Smooth muscle cell (in vitro differentiated cells): ENCODE results near the gene CNOT4. TPM values are rescaled to one million over a fixed set of nuclear protein-coding genes. Genes with fewer than 3 reads are reported as not detected.

Experiments used
- DNase-seq: peaks from one replicate; lab custom pipeline; 2025; ENCODE audit not compliant: unreplicated experiment; lab: John Stamatoyannopoulos, UW
- H2AFZ ChIP-seq: fragments of 200-600 bp; sonication (generic); 2 replicates; pipeline ENCODE4 v1.6.0; 2016; ENCODE audit warnings: antibody characterized with exemption, low read depth, mild to moderate bottlenecking
- H3F3A ChIP-seq: fragments of 200-600 bp; sonication (generic); 2 replicates; pipeline ENCODE4 v1.6.0; 2017; ENCODE audit warnings: antibody characterized with exemption, low read depth
- H3K27ac ChIP-seq: fragments of 200-600 bp; sonication (generic); 2 replicates; pipeline ENCODE4 v1.5.1; 2016; ENCODE audit warnings: low read depth, mild to moderate bottlenecking
- H3K27me3 ChIP-seq: fragments of 200-600 bp; sonication (generic); 2 replicates; pipeline ENCODE4 v1.6.1; 2016; ENCODE audit warnings: low read depth, mild to moderate bottlenecking
- H3K36me3 ChIP-seq: fragments of 200-600 bp; sonication (generic); 2 replicates; pipeline ENCODE4 v1.5.1; 2016; ENCODE audit warnings: low read depth
- H3K4me1 ChIP-seq: fragments of 200-600 bp; sonication (generic); 2 replicates; pipeline ENCODE4 v1.5.1; 2016; ENCODE audit warnings: low read depth
- H3K4me2 ChIP-seq: fragments of 200-600 bp; sonication (generic); 2 replicates; pipeline ENCODE4 v1.6.0; 2016; ENCODE audit warnings: mild to moderate bottlenecking
- H3K4me3 ChIP-seq: fragments of 200-600 bp; sonication (generic); 2 replicates; pipeline ENCODE4 v1.5.1; 2016; ENCODE audit warnings: mild to moderate bottlenecking
- H3K79me2 ChIP-seq: fragments of 200-600 bp; sonication (generic); 2 replicates; pipeline ENCODE4 v1.6.0; 2016; ENCODE audit warnings: low read depth, mild to moderate bottlenecking
- H3K9ac ChIP-seq: fragments of 200-600 bp; sonication (generic); 2 replicates; pipeline ENCODE4 v1.6.0; 2016; ENCODE audit warnings: low read depth
- H3K9me3 ChIP-seq: fragments of 200-600 bp; sonication (generic); replicated peaks from 2 replicates; pipeline ENCODE4 v1.5.1; 2016; ENCODE audit warnings: low read depth
- H4K20me1 ChIP-seq: fragments of 200-600 bp; sonication (generic); 2 replicates; pipeline ENCODE4 v1.6.0; 2016; ENCODE audit warnings: low read depth
- WGBS: methylation state at CpG from one replicate; pipeline ENCODE4 v1.1.7; 2016; ENCODE audit warnings: low lambda C conversion rate; 5-methylcytosine and 5-hydroxymethylcytosine counted together
- polyA plus RNA-seq: library from polyadenylated mRNA; unstranded; fragments of >200 nt; fragmentation: Nextera tagmentation; extraction: Ambion mirVana; gene quantifications from 2 replicates; pipeline ENCODE4 v1.2.1, GENCODE V29; 2016
- total RNA-seq: library from RNA; depleted of rRNA; stranded (reverse); fragments of >200 nt; gene quantifications from 2 replicates; pipeline ENCODE4 v1.2.3, GENCODE V29; 2014
- TF ChIP-seq, protein P1 (sequence below): fragments of 200-600 bp; sonication (generic); IDR thresholded peaks from 2 replicates; pipeline ENCODE4 v1.5.1; 2017; ENCODE audit warnings: borderline replicate concordance, mild to moderate bottlenecking, antibody characterized with exemption; ENCODE audit not compliant: insufficient read depth, poor library complexity, severe bottlenecking

Gene CNOT4
- total and polyA plus RNA-seq, 2 experiments from 2014 or later = 15.8 to 22.9 TPM

- Histone ChIP-seq H3K36me3 (no peaks in the 10 kb centered on the region), H3F3A (no peaks in the 10 kb centered on the region), H3K4me2 (no peak overlapping the region), H3K79me2 (no peaks in the 10 kb centered on the region), H3K27me3 (no peaks in the 10 kb centered on the region), H3K9ac (no peak overlapping the region), H2AFZ (no peak overlapping the region), H4K20me1 (peaks cover 13% of the 10 kb centered on the region), H3K27ac (no peak overlapping the region), H3K4me3 (no peak overlapping the region), H3K9me3 (no peaks in the 10 kb centered on the region), H3K4me1 (no peaks in the 10 kb centered on the region)
- TF ChIP-seq, protein P1, sequence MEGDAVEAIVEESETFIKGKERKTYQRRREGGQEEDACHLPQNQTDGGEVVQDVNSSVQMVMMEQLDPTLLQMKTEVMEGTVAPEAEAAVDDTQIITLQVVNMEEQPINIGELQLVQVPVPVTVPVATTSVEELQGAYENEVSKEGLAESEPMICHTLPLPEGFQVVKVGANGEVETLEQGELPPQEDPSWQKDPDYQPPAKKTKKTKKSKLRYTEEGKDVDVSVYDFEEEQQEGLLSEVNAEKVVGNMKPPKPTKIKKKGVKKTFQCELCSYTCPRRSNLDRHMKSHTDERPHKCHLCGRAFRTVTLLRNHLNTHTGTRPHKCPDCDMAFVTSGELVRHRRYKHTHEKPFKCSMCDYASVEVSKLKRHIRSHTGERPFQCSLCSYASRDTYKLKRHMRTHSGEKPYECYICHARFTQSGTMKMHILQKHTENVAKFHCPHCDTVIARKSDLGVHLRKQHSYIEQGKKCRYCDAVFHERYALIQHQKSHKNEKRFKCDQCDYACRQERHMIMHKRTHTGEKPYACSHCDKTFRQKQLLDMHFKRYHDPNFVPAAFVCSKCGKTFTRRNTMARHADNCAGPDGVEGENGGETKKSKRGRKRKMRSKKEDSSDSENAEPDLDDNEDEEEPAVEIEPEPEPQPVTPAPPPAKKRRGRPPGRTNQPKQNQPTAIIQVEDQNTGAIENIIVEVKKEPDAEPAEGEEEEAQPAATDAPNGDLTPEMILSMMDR = no peak
- 99% methylated on average over 2 of the region's 2 CpGs for WGBS
- no peak for DNase-seq
Observed at GRCh38 chr7:135409845-135410542, 99.9 kb downstream of the CNOT4 start.

- Histone ChIP-seq H3K4me2 (no peak overlapping the region), H3K9ac (no peak overlapping the region), H3K36me3 (no peaks in the 10 kb centered on the region), H3K79me2 (no peaks in the 10 kb centered on the region), H3K4me3 (no peak overlapping the region), H4K20me1 (peaks cover 3% of the 10 kb centered on the region), H3F3A (no peaks in the 10 kb centered on the region), H3K4me1 (no peaks in the 10 kb centered on the region), H3K27me3 (no peaks in the 10 kb centered on the region), H3K27ac (no peak overlapping the region), H2AFZ (no peak overlapping the region), H3K9me3 (no peaks in the 10 kb centered on the region)
- TF ChIP-seq, protein P1 = no peak
- no peak for DNase-seq
Observed at GRCh38 chr7:135407884-135408283, 102.0 kb downstream of the CNOT4 start.

- Histone ChIP-seq H3K36me3 (no peaks in the 10 kb centered on the region), H3K27me3 (no peaks in the 10 kb centered on the region), H4K20me1 (peaks cover 3% of the 10 kb centered on the region), H3K4me3 (no peak overlapping the region), H3K79me2 (no peaks in the 10 kb centered on the region), H3K9me3 (no peaks in the 10 kb centered on the region), H3F3A (no peaks in the 10 kb centered on the region), H3K9ac (no peak overlapping the region), H3K27ac (no peak overlapping the region), H3K4me1 (no peaks in the 10 kb centered on the region), H2AFZ (no peak overlapping the region), H3K4me2 (no peak overlapping the region)
- 92% methylated on average over 3 of the region's 3 CpGs for WGBS
- no peak for DNase-seq
- TF ChIP-seq, protein P1 = no peak
Observed at GRCh38 chr7:135406918-135407317, 103.0 kb downstream of the CNOT4 start.

- DNase-seq = no peak
- H3K27me3 ChIP-seq = no peaks in the 10 kb centered on the region
Observed at GRCh38 chr7:135405969-135406368, 103.9 kb downstream of the CNOT4 start.

More at GRCh38 chr7:135405969-135406368, 103.9 kb downstream of the CNOT4 start:
- Histone ChIP-seq H3F3A (no peaks in the 10 kb centered on the region), H3K79me2 (no peaks in the 10 kb centered on the region), H4K20me1 (peaks cover 7% of the 10 kb centered on the region), H3K36me3 (no peaks in the 10 kb centered on the region), H3K9me3 (no peaks in the 10 kb centered on the region), H3K4me2 (no peak overlapping the region), H3K9ac (no peak overlapping the region), H3K27ac (no peak overlapping the region), H3K4me3 (no peak overlapping the region), H2AFZ (no peak overlapping the region), H3K4me1 (no peaks in the 10 kb centered on the region)
- 100% methylated on average over 2 of the region's 2 CpGs for WGBS
- TF ChIP-seq, protein P1 = no peak
